ENCODE results near the gene DENND1A.

DENND1A gene

GRCh38 chr9:123470121-123470782 lies 459.7 kb downstream of the DENND1A start:
- no peak for DNase-seq (ENCODE audit: low read depth in 2 of 2)

GRCh38 chr9:123469282-123469681 lies 460.6 kb downstream of the DENND1A start:
- DNase-seq (ENCODE audit: low read depth in 2 of 2) = no peak

GRCh38 chr9:123468541-123468940 lies 461.4 kb downstream of the DENND1A start:
- DNase-seq (ENCODE audit: low read depth in 2 of 2) = no peak

- DNase-seq (ENCODE audit: low read depth in 2 of 2) = no peak
Measured at GRCh38 chr9:123465304-123465703, 464.6 kb downstream of the DENND1A start.

GRCh38 chr9:123460091-123460490 lies 469.8 kb downstream of the DENND1A start:
- no peak for DNase-seq (ENCODE audit: low read depth in 2 of 2)

- DNase-seq (ENCODE audit: low read depth in 2 of 2) = no peak
Measured at GRCh38 chr9:123457583-123457982, 472.3 kb downstream of the DENND1A start.

- DNase-seq (ENCODE audit: low read depth in 2 of 2) = no peak
Measured at GRCh38 chr9:123456011-123456410, 473.9 kb downstream of the DENND1A start.

GRCh38 chr9:123455187-123455586 lies 474.7 kb downstream of the DENND1A start:
- DNase-seq (ENCODE audit: low read depth in 2 of 2) = no peak

- no peak for DNase-seq (ENCODE audit: low read depth in 2 of 2)
Measured at GRCh38 chr9:123454361-123454760, 475.6 kb downstream of the DENND1A start.

GRCh38 chr9:123453831-123454321 lies 476.1 kb downstream of the DENND1A start:
- no peak for DNase-seq (ENCODE audit: low read depth in 2 of 2)

GRCh38 chr9:123453076-123453667 lies 476.8 kb downstream of the DENND1A start:
- no peak for DNase-seq (ENCODE audit: low read depth in 2 of 2)

GRCh38 chr9:123450996-123451395 lies 478.9 kb downstream of the DENND1A start:
- DNase-seq (ENCODE audit: low read depth in 2 of 2) = no peak

GRCh38 chr9:123450098-123450770 lies 479.7 kb downstream of the DENND1A start:
- no peak for DNase-seq (ENCODE audit: low read depth in 2 of 2)

GRCh38 chr9:123447934-123448646 lies 481.8 kb downstream of the DENND1A start:
- DNase-seq (ENCODE audit: low read depth in 2 of 2) = no peak

GRCh38 chr9:123445981-123446610 lies 483.8 kb downstream of the DENND1A start:
- DNase-seq (ENCODE audit: low read depth in 2 of 2) = no peak

- no peak for DNase-seq (ENCODE audit: low read depth in 2 of 2)
Measured at GRCh38 chr9:123445116-123445515, 484.8 kb downstream of the DENND1A start.

GRCh38 chr9:123441769-123442168 lies 488.2 kb downstream of the DENND1A start:
- no peak for DNase-seq (ENCODE audit: low read depth in 2 of 2)

- no peak for DNase-seq (ENCODE audit: low read depth in 2 of 2)
Measured at GRCh38 chr9:123440256-123440655, 489.7 kb downstream of the DENND1A start.

- DNase-seq (ENCODE audit: low read depth in 2 of 2) = no peak
Measured at GRCh38 chr9:123438821-123439220, 491.1 kb downstream of the DENND1A start.

GRCh38 chr9:123438321-123438720 lies 491.6 kb downstream of the DENND1A start:
- DNase-seq (ENCODE audit: low read depth in 2 of 2) = no peak

GRCh38 chr9:123437201-123437600 lies 492.7 kb downstream of the DENND1A start:
- DNase-seq (ENCODE audit: low read depth in 2 of 2) = no peak

- no peak for DNase-seq (ENCODE audit: low read depth in 2 of 2)
Measured at GRCh38 chr9:123435471-123435870, 494.5 kb downstream of the DENND1A start.
